GM12891 (cell line): ENCODE measurements around the gene ADGRE2.

ENCODE experiments used
- POLR2A ChIP-seq: IDR thresholded peaks from 2 replicates; pipeline ENCODE4 v1.6.1; 2011; ENCODE audit warnings: low read depth, low read length, control low read depth
- POLR2AphosphoS5 ChIP-seq: IDR thresholded peaks from 2 replicates; pipeline ENCODE4 v1.6.1; 2011; ENCODE audit warnings: low read depth, low read length, control low read depth
- POU2F2 ChIP-seq: IDR thresholded peaks from 2 replicates; pipeline ENCODE4 v1.6.1; 2011; ENCODE audit warnings: low read depth, mild to moderate bottlenecking, control low read depth, low read length, moderate library complexity
- TAF1 ChIP-seq: IDR thresholded peaks from 2 replicates; pipeline ENCODE4 v1.6.1; 2011; ENCODE audit warnings: low read depth, low read length, control low read depth

DNA sequence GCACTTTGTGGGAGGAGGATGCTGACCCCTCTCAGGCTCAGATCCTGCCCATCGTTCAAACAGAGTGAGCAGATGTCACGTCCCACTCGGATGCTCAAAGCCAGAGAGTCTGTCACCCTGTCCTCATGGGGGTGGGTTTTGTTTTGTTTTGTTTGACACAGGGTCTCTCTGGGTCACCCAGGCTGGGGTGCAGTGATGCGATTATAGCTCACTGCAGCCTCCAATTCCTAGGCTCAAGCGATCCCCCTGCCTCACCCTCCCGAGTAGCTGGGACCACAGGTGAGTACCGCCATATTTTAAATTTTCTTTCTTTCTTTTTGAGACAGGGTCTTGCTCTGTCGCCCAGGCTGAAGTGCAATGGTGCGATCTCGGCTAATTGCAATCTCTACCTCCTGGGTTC is 4.0 kb downstream of the ADGRE2 start:
- TF ChIP-seq POLR2A (no peak), TAF1 (no peak), POLR2AphosphoS5 (no peak), POU2F2 (no peak)
